AG10803 (cell line): ENCODE results near the gene SPATA16.

Experiments
- DNase-seq: peaks from one replicate; pipeline ENCODE4 v3.0.0; 2010; ENCODE audit warnings: low read depth
- H3K4me3 ChIP-seq: 2 replicates; pipeline ENCODE4 v1.5.1; 2011; ENCODE audit warnings: mild to moderate bottlenecking, low read length, control low read depth
- CTCF ChIP-seq: conservative IDR thresholded peaks from 2 replicates; pipeline ENCODE4 v1.5.1; 2011; ENCODE audit warnings: mild to moderate bottlenecking, low read length, control low read depth, inconsistent platforms

Gene SPATA16

DNA sequence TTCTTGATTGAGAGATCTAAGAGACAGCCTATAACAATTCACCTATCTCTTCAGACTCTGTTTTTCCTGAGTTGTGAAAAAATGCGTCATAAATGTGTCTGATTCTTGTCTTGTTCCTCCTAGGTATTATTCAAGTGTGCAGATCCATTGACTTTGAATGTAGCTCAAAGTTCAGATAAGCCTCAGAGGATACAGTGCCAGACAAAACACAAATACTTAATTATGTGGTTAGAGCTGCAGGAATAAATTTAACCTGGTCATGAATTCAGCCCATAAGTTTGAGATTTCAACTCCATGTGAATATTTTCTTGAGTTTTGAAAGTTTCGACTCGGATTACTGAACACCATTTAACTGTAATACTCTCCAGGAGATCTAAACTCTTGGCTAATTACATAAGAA, 216.5 kb downstream of the SPATA16 start:
- no peak overlapping the region for H3K4me3 ChIP-seq
- DNase-seq: no peak
- TF ChIP-seq CTCF: no peak

DNA sequence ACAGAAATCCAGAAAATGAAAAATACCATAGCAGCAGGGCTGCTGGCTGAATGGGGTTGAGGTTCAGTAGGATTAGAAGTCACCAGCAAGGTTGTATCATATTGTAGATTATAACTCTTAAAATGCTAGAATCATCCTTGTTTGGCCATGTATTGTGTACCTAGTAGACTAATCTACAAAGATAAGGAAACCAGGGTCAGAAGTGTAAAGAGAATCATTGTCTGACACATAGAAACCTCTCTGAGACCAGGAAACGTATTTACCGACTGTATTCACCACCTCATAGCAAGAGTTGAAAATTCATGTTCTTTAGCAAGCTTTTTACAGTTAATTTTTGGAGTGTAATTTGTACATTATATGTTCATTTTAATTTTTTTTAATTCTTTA, 221.7 kb downstream of the SPATA16 start:
- no peak for DNase-seq

GRCh38 chr3:172918568-172919296, 222.3 kb downstream of the SPATA16 start:
- TF ChIP-seq CTCF: no peak
- H3K4me3 ChIP-seq: no peak overlapping the region
- no peak for DNase-seq

More for the DNA sequence above, 221.7 kb downstream of the SPATA16 start:
- no peak overlapping the region for H3K4me3 ChIP-seq
- TF ChIP-seq CTCF: no peak

GRCh38 chr3:172918165-172918564, 222.9 kb downstream of the SPATA16 start:
- no peak for TF ChIP-seq CTCF
- H3K4me3 ChIP-seq: no peak overlapping the region
- no peak for DNase-seq

DNA sequence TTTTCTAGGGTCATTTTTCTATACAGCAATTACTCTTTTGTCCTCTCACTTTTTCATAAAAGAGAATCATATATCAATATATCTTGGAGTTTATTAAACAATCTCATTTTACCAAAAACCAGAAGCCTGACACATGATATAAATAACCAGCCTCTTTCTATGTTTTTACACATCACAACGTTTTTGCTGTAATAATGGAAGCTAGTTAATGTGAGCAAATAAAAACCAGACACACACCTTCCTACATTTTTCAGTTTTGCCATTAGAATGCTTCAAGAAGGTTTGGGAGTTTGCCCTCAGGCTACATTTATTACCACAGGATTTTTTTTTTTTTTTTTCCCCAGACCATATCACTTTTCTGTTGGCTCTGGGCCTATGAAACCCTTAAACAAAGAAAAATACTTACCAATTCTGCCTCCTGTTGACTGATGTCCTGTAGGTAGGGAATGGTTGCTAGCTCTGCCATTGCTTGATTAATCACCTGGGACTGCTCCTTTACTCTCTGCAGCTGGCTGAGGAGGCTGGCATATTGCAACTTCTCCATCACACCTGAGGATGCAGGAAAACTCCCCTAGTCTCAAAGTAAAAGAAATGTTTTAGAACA, 225.0 kb downstream of the SPATA16 start:
- H3K4me3 ChIP-seq: no peak overlapping the region
- DNase-seq: no peak
- TF ChIP-seq CTCF: no peak

- no peak for TF ChIP-seq CTCF
- no peak for DNase-seq
- H3K4me3 ChIP-seq: no peak overlapping the region
Observed at GRCh38 chr3:172914854-172915253, 226.2 kb downstream of the SPATA16 start.

- no peak overlapping the region for H3K4me3 ChIP-seq
- no peak for TF ChIP-seq CTCF
- no peak for DNase-seq
Observed at GRCh38 chr3:172913911-172914655, 227.0 kb downstream of the SPATA16 start.
